ENCODE data around the gene FAM200C. TPM values are rescaled to one million over a fixed set of nuclear protein-coding genes. Genes with fewer than 3 reads are reported as not detected.
"Not testable (repeated sequence)": the region's sequence is repeated elsewhere in the genome, so short reads cannot be mapped to it uniquely, and the experiment has no call there.

Gene FAM200C
- total and polyA plus RNA-seq, 2 of the 8 experiments (the other 6 are each of a cell fraction or from before 2014, with no cell fraction given): 2.6 to 7.3 TPM

DNA sequence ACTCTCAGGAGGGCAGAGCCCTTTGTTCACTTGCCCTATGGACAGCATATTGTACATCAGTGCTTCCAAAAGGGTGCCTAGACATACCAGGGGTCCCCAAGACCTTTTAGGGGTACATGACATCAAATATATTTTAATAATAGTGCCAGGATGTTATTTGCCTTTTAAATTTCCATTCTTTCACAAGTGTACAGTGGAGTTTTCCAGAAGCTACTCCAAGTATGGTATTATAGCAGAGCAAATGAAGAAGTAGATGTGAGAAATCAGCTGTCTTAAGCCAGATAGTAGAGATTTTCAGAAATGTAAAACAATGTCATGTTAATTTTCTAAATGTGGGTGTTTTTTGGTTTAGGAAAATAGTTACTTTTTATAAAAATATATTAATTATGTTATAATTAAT is 37.4 kb upstream of the FAM200C start (continued):
- no peak for TF ChIP-seq POLR2AphosphoS5 (IDR thresholded peaks at IDR 0.05; ENCODE audit: low read depth, low read length)
- TF ChIP-seq ZNF274 (IDR thresholded peaks at IDR 0.05; ENCODE audit: borderline replicate concordance, extremely low read depth, low read length): no peak
- no peak for TF ChIP-seq TCF12 (IDR thresholded peaks at IDR 0.05; ENCODE audit: low read depth, low read length)
- TF ChIP-seq RNF2 (IDR thresholded peaks at IDR 0.05; ENCODE audit: borderline replicate concordance, low read depth, low read length, missing control alignments, poor library complexity, severe bottlenecking): no peak
- no peak for TF ChIP-seq HDAC2 (IDR thresholded peaks at IDR 0.05; ENCODE audit: borderline replicate concordance in 1 of 2, low read depth in 2 of 2, low read length in 2 of 2)

DNA sequence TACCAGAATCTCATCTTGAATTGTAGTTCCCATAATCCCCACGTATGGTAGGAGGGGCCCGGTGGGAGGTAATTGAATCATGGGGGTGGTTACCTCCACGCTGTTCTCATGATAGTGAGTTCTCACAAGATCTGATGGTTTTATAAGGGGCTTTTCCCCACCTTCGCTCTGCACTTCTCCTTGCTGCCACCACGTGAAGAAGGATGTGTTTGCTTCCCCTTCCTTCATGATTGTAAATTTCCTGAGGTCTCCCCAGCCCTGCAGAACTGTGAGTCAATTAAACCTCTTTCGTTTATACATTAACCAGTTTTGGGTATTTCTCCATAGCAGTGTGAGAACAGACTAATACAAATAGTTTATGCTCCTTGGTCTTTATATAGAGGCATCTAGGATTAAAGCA is 36.8 kb upstream of the FAM200C start:
- H3K36me3 ChIP-seq (ENCODE audit: control insufficient read depth in 2 of 4, insufficient read depth in 4 of 4, low read length in 3 of 4); H2AFZ ChIP-seq (ENCODE audit: low read length); H3K4me2 ChIP-seq (ENCODE audit: insufficient read depth in 1 of 2, low read depth in 2 of 2, low read length in 2 of 2); H2AK5ac ChIP-seq (ENCODE audit: low read depth, low read length); H3K27me3 ChIP-seq (replicated peaks in 1 of 4; ENCODE audit: control insufficient read depth in 3 of 4, extremely low read depth in 1 of 4, insufficient read depth in 3 of 4, low read length in 3 of 4); H2BK12ac ChIP-seq (ENCODE audit: low read depth, low read length); H3K23ac ChIP-seq (ENCODE audit: insufficient read length); H3K4me1 ChIP-seq (replicated peaks in 1 of 4; ENCODE audit: control insufficient read depth in 3 of 4, insufficient read depth in 4 of 4, low read length in 3 of 4); DNase-seq (ENCODE audit: low read depth in 1 of 2, low spot score in 2 of 2); H3K23me2 ChIP-seq (ENCODE audit: low read depth, low read length); H2BK15ac ChIP-seq (ENCODE audit: low read length); FAIRE-seq; H4K8ac ChIP-seq (ENCODE audit: extremely low read depth, insufficient read depth, low read length); H3K4ac ChIP-seq (replicated peaks; ENCODE audit: insufficient read length, low read depth, low read length); H2BK20ac ChIP-seq (ENCODE audit: low read length); H4K20me1 ChIP-seq (replicated peaks in 1 of 2; ENCODE audit: control insufficient read depth in 1 of 2, insufficient read depth in 2 of 2, low read length in 2 of 2); H2BK5ac ChIP-seq (ENCODE audit: low read depth, low read length); H3K79me2 ChIP-seq (ENCODE audit: control insufficient read depth in 1 of 2, insufficient read depth in 2 of 2, low read length in 2 of 2); H4K5ac ChIP-seq (ENCODE audit: insufficient read length, low read depth, low read length); H3K9ac ChIP-seq (replicated peaks in 1 of 4; ENCODE audit: extremely low read depth in 1 of 4, low read depth in 3 of 4, low read length in 3 of 4); H3K4me3 ChIP-seq (ENCODE audit: extremely low read depth in 1 of 4, insufficient read depth in 2 of 4, low read depth in 3 of 4, low read length in 4 of 4); H3K18ac ChIP-seq (ENCODE audit: extremely low read depth, low read length); H4K91ac ChIP-seq (replicated peaks; ENCODE audit: insufficient read length, low read length); H2BK120ac ChIP-seq (replicated peaks; ENCODE audit: low read depth, low read length); H3K79me1 ChIP-seq (ENCODE audit: low read depth, low read length); H3K14ac ChIP-seq (ENCODE audit: insufficient read length); H3K56ac ChIP-seq (replicated peaks; ENCODE audit: insufficient read length, low read depth, low read length); H3K9me3 ChIP-seq (ENCODE audit: insufficient read depth in 2 of 2, low read depth in 1 of 2, low read length in 1 of 2); H3K27ac ChIP-seq (ENCODE audit: low read depth, low read length): not testable (repeated sequence)
- ChIA-PET POLR2A (ENCODE audit: partially characterized antibody) (interaction anchor here (1.9 kb wide), 1 partner anchor 15 kb away, joined by 6 read pairs; the partner anchor contains the start of gene PTTG1), CTCF (ENCODE audit: partially characterized antibody) (interaction anchor here (1.1 to 1.2 kb wide), 2 partner anchors 12 to 24 kb away, joined by 3 to 4 read pairs; no protein-coding TSS in a partner anchor)
- 72% methylated on average over 6 of the region's 6 CpGs; no CpG with 5 or more reads in 1 of the 2 experiments for WGBS, 2 experiments (ENCODE audit: extremely low coverage in 1 of 2, insufficient coverage in 1 of 2, insufficient read length in 1 of 2, insufficient replicate concordance in 2 of 2, low coverage in 1 of 2, low lambda C conversion rate in 2 of 2, missing lambda C conversion rate in 1 of 2)

Measured in H1 (cell line).